Fibroblast of lung (primary cell): ENCODE measurements around the gene RHBG. TPM values are rescaled to one million over a fixed set of nuclear protein-coding genes. Genes with fewer than 3 reads are reported as not detected.

Experiments used
- DNase-seq, 2 donors: peaks; one replicate each; pipeline versions ENCODE4 v3.0.0 to v3.0.0-alpha.2; 2010; ENCODE audit warnings: low read depth in 2 of 2
- H2AFZ ChIP-seq: 2 replicates; pipeline ENCODE4 v1.5.1; 2012; ENCODE audit warnings: low read length, control low read depth, inconsistent platforms
- H3K27ac ChIP-seq: 2 replicates; pipeline ENCODE4 v1.5.1; 2011; ENCODE audit warnings: low read length, control low read depth; ENCODE audit not compliant: insufficient read depth
- H3K27me3 ChIP-seq: 2 replicates; pipeline ENCODE4 v1.5.1; 2011; ENCODE audit warnings: mild to moderate bottlenecking, low read length; ENCODE audit not compliant: control insufficient read depth, insufficient read depth
- H3K36me3 ChIP-seq: 2 replicates; pipeline ENCODE4 v1.5.1; 2011; ENCODE audit warnings: low read length; ENCODE audit not compliant: control insufficient read depth, insufficient read depth
- H3K4me1 ChIP-seq: 2 replicates; pipeline ENCODE4 v1.5.1; 2011; ENCODE audit warnings: low read length; ENCODE audit not compliant: control insufficient read depth, insufficient read depth; ENCODE audit errors: extremely low read depth
- H3K4me2 ChIP-seq: 2 replicates; pipeline ENCODE4 v1.5.1; 2011; ENCODE audit warnings: low read length, control low read depth; ENCODE audit not compliant: insufficient read depth; ENCODE audit errors: extremely low read depth
- H3K4me3 ChIP-seq, 4 experiments: fragments of 200-600 bp in 1 of 4; sonication (generic) in 1 of 4; replicated peaks in 1 of 4; 2 replicates each; pipeline ENCODE4 v1.5.1; 2011 to 2016; ENCODE audit warnings: low read length in 4 of 4, low read depth in 3 of 4, mild to moderate bottlenecking in 3 of 4, control low read depth in 2 of 4, inconsistent platforms in 1 of 4, mixed read lengths in 1 of 4; ENCODE audit not compliant: insufficient read depth in 1 of 4; ENCODE audit errors: control extremely low read depth in 1 of 4
- H3K79me2 ChIP-seq: 2 replicates; pipeline ENCODE4 v1.5.1; 2012; ENCODE audit warnings: mild to moderate bottlenecking, low read length, inconsistent platforms; ENCODE audit not compliant: control insufficient read depth, insufficient read depth
- H3K9ac ChIP-seq: 2 replicates; pipeline ENCODE4 v1.5.1; 2011; ENCODE audit warnings: mild to moderate bottlenecking, low read length, control low read depth; ENCODE audit not compliant: insufficient read depth
- H3K9me3 ChIP-seq: 2 replicates; pipeline ENCODE4 v1.5.1; 2012; ENCODE audit warnings: low read depth, low read length; ENCODE audit not compliant: control insufficient read depth, insufficient read depth
- H4K20me1 ChIP-seq: 2 replicates; pipeline ENCODE4 v1.5.1; 2011; ENCODE audit warnings: low read length; ENCODE audit not compliant: control insufficient read depth, insufficient read depth; ENCODE audit errors: extremely low read depth
- EZH2 ChIP-seq: IDR thresholded peaks from 2 replicates; pipeline ENCODE4 v1.5.1; 2012; ENCODE audit warnings: low read length, control low read depth, mild to moderate bottlenecking; ENCODE audit errors: missing control alignments
- polyA plus RNA-seq, 2 donors: library from polyadenylated mRNA; depleted of rRNA in 1 of 2; stranded (reverse) in 1 of 2; unstranded in 1 of 2; fragments of >200 nt; gene quantifications; 2 replicates each; pipeline ENCODE4 v1.2.1, GENCODE V29; 2011 to 2012; ENCODE audit warnings: missing spikeins in 1 of 2
- total RNA-seq: library from RNA; depleted of rRNA; stranded (reverse); fragments of >200 nt; gene quantifications from 2 replicates; pipeline ENCODE4 v1.2.1, GENCODE V29; 2014
- TF ChIP-seq, protein P1 (sequence below), 2 donors: IDR thresholded peaks in 1 of 2; conservative IDR thresholded peaks in 1 of 2; 1 replicate in 1 of 2; 2 replicates in 1 of 2; pipeline ENCODE4 v1.5.1; 2011 to 2012; ENCODE audit warnings: low read length in 2 of 2, control low read depth in 1 of 2, inconsistent platforms in 1 of 2, low read depth in 1 of 2, mild to moderate bottlenecking in 1 of 2

The RHBG gene
- total and polyA plus RNA-seq, 2 donors (not counting 1 experiment from before 2014, with no cell fraction given): not detected

DNA sequence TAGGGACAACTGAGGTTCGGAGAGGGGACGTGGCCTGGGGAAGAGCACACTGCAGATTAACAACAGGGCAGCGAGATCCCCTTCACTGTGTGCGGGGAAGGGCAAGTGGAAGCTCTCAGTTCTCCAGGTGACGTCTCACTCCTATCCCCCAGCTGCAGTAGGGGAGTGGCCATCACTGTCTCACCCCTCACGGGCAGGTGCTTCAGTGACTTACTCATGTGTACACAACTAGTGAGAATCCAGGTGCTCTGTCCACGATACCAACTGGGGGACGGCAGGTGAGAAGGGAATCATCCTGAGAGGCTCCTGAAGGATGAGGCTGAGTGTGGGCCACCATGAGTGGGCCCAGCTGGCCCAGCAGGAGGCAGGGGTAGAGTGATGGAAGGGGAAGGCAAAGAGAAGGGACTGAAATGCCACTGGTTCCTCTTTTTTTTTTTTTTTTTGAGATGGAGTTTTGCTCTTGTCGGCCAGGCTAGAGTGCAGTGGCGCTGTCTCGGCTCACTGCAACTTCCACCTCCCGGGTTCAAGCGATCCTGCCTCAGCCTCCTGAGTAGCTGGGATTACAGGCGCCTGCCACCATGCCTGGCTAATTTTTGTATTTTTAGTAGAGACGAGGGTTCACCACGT is 25.9 kb downstream of the RHBG start:
- DNase-seq: no peak
- no peak for TF ChIP-seq EZH2
- TF ChIP-seq, protein P1, sequence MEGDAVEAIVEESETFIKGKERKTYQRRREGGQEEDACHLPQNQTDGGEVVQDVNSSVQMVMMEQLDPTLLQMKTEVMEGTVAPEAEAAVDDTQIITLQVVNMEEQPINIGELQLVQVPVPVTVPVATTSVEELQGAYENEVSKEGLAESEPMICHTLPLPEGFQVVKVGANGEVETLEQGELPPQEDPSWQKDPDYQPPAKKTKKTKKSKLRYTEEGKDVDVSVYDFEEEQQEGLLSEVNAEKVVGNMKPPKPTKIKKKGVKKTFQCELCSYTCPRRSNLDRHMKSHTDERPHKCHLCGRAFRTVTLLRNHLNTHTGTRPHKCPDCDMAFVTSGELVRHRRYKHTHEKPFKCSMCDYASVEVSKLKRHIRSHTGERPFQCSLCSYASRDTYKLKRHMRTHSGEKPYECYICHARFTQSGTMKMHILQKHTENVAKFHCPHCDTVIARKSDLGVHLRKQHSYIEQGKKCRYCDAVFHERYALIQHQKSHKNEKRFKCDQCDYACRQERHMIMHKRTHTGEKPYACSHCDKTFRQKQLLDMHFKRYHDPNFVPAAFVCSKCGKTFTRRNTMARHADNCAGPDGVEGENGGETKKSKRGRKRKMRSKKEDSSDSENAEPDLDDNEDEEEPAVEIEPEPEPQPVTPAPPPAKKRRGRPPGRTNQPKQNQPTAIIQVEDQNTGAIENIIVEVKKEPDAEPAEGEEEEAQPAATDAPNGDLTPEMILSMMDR (conservative IDR thresholded peaks at IDR 0.05 in 1 of 2, IDR thresholded peaks at IDR 0.05 in 1 of 2; ENCODE audit: low read depth in 1 of 2, low read length in 2 of 2): no peak
- no peak overlapping the region for H2AFZ ChIP-seq
- H3K27ac ChIP-seq: no peak overlapping the region
- H3K4me2 ChIP-seq: no peak overlapping the region
- no peak overlapping the region for H3K4me3 ChIP-seq
- H4K20me1 ChIP-seq: no peaks in the 10 kb centered on the region
- H3K4me1 ChIP-seq: no peaks in the 10 kb centered on the region
- H3K36me3 ChIP-seq: no peaks in the 10 kb centered on the region
- no peaks in the 10 kb centered on the region for H3K79me2 ChIP-seq
- no peak overlapping the region for H3K9ac ChIP-seq
- peaks cover 11% of the 10 kb centered on the region for H3K27me3 ChIP-seq
- H3K9me3 ChIP-seq: no peaks in the 10 kb centered on the region

DNA sequence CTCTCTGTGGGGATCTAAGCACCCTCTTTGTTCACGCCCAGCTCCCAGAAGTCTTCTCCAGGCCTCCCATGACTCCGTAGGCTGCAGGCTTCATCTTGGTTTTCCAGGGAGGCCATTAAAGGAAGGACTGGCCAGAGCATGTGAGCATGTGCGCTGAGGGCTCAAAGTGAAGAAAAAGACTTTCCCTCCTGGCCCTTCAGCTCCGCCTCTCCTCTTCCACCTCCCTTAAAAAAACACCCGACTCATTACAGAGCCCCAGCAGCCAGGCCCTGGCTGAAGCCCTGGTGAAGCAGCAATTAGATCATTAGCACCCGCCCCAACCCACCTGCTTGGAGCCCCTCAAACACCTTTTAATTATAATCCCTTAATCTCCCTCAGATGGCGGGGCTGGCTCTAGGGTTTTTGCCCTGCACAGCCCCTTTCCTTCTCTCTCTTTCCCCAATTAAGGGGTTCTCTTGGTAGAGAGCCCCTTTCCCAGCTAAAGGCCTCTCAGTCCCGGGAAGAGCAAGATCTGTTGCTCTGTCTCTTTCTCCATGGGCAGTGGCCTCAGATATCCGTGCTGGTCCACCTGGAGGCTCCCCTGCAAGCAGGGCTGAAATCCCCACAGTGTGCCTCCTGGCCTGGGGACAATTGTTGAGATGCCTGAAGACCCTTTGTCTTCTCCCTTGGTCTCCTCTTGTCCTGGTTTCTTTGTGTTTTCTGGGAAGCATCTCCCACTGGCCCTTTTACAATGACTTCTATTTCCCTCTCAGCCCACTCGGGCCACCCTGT is 30.5 kb downstream of the RHBG start:
- Histone ChIP-seq H3K27me3 (peaks cover 12% of the 10 kb centered on the region), H4K20me1 (no peaks in the 10 kb centered on the region), H3K4me3 (no peak overlapping the region), H3K36me3 (no peaks in the 10 kb centered on the region), H3K9me3 (no peaks in the 10 kb centered on the region), H3K9ac (no peak overlapping the region), H2AFZ (no peak overlapping the region), H3K4me2 (no peak overlapping the region), H3K4me1 (no peaks in the 10 kb centered on the region), H3K27ac (no peak overlapping the region), H3K79me2 (no peaks in the 10 kb centered on the region)
- no peak for TF ChIP-seq EZH2
- TF ChIP-seq, protein P1 (conservative IDR thresholded peaks at IDR 0.05 in 1 of 2, IDR thresholded peaks at IDR 0.05 in 1 of 2; ENCODE audit: low read depth in 1 of 2, low read length in 2 of 2): no peak
- DNase-seq: no peak

DNA sequence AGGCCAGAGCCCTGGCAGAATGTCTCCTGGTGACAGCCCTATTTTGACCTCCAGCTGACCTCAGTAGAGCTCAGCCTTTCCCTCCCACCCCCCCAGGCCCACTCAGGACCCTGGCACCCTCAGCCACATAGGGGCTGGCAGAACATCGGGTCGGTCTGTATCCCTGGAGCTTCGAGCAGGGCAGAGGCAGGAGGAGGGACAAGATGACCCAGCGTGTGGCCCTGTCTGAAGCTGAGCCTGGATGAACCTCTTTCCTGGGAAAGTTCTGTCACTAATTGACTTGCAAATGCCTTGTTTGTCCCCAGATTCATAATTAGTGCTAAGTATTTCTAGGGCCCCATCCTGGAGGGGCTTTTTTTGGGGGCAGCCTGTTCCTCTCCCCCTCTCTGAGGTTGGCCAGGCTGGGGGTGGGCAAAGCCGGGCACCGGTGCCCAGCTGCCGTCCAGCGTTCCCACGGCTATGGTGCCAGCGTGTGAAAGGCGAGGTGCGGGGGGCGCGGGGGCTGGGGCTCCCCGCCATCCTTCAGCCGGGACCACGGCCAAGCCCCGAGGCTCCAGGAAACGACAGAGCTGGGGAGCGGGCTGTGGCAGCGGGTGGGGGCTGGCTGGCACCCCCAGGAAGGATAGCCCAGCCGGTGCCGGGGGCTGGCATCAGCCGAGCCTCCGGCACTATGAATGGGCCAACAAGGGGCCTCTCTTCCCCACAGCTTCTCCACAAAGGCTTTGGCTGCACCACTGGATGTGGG is 31.4 kb downstream of the RHBG start:
- TF ChIP-seq, protein P1 (conservative IDR thresholded peaks at IDR 0.05 in 1 of 2, IDR thresholded peaks at IDR 0.05 in 1 of 2; ENCODE audit: low read depth in 1 of 2, low read length in 2 of 2): no peak
- TF ChIP-seq EZH2: no peak
- no peak for DNase-seq
- Histone ChIP-seq H3K9me3 (no peaks in the 10 kb centered on the region), H3K4me1 (no peaks in the 10 kb centered on the region), H3K4me2 (no peak overlapping the region), H3K9ac (no peak overlapping the region), H3K27me3 (peaks cover 13% of the 10 kb centered on the region), H2AFZ (no peak overlapping the region), H3K27ac (no peak overlapping the region), H3K79me2 (no peaks in the 10 kb centered on the region), H4K20me1 (no peaks in the 10 kb centered on the region), H3K4me3 (no peak overlapping the region), H3K36me3 (no peaks in the 10 kb centered on the region)
